HEK293 (cell line): Measurements from ENCODE around the gene SERINC4.

Experiments
- HIC1 ChIP-seq: fragments of 450-650 bp; formaldehyde crosslinking; IDR thresholded peaks from 2 replicates; pipeline ENCODE4 v1.5.1; 2016; ENCODE audit warnings: missing biosample characterization, missing genetic modification characterization
- HOXC10 ChIP-seq: sonication (generic); formaldehyde crosslinking; IDR thresholded peaks from 2 replicates; pipeline ENCODE4 v1.8.1; 2023; ENCODE audit warnings: mild to moderate bottlenecking, missing genetic modification reagents
- INSM2 ChIP-seq: fragments of 450-650 bp; formaldehyde crosslinking; IDR thresholded peaks from 2 replicates; pipeline ENCODE4 v1.5.1; 2016; ENCODE audit warnings: missing biosample characterization, missing genetic modification characterization
- MEIS1 ChIP-seq: sonication (generic); formaldehyde crosslinking; IDR thresholded peaks from 2 replicates; pipeline ENCODE4 v1.8.1; 2022; ENCODE audit warnings: missing genetic modification reagents, mild to moderate bottlenecking, borderline replicate concordance
- PRDM1 ChIP-seq: fragments of 450-650 bp; formaldehyde crosslinking; IDR thresholded peaks from 2 replicates; pipeline ENCODE4; 2016; ENCODE audit warnings: missing biosample characterization, missing genetic modification characterization
- SP7 ChIP-seq: fragments of 450-650 bp; formaldehyde crosslinking; IDR thresholded peaks from 2 replicates; pipeline ENCODE4 v1.5.1; 2016; ENCODE audit warnings: missing biosample characterization, missing genetic modification characterization
- ZBTB11 ChIP-seq: fragments of 450-650 bp; formaldehyde crosslinking; conservative IDR thresholded peaks from 2 replicates; pipeline ENCODE4 v1.5.1; 2016; ENCODE audit warnings: low read depth, missing biosample characterization, missing genetic modification characterization
- ZFP37 ChIP-seq: fragments of 450-650 bp; formaldehyde crosslinking; IDR thresholded peaks from 2 replicates; pipeline ENCODE4 v1.5.1; 2016; ENCODE audit warnings: missing biosample characterization, missing genetic modification characterization
- ZNF2 ChIP-seq: fragments of 450-650 bp; formaldehyde crosslinking; IDR thresholded peaks from 2 replicates; pipeline ENCODE4 v1.5.1; 2016; ENCODE audit warnings: missing biosample characterization, missing genetic modification characterization
- ZNF248 ChIP-seq: fragments of 450-650 bp; formaldehyde crosslinking; IDR thresholded peaks from 2 replicates; pipeline ENCODE4 v1.5.1; 2017; ENCODE audit warnings: missing biosample characterization, missing genetic modification characterization
- ZNF335 ChIP-seq: fragments of 450-650 bp; formaldehyde crosslinking; conservative IDR thresholded peaks from 2 replicates; pipeline ENCODE4 v1.5.1; 2016; ENCODE audit warnings: missing biosample characterization, missing genetic modification characterization
- ZNF433 ChIP-seq: fragments of 450-650 bp; formaldehyde crosslinking; IDR thresholded peaks from 2 replicates; pipeline ENCODE4 v1.5.1; 2016; ENCODE audit warnings: missing biosample characterization, missing genetic modification characterization, low read depth
- ZNF530 ChIP-seq: fragments of 450-650 bp; formaldehyde crosslinking; IDR thresholded peaks from 2 replicates; pipeline ENCODE4 v1.5.1; 2016; ENCODE audit warnings: low read depth, missing biosample characterization, missing genetic modification characterization
- ZNF561 ChIP-seq: fragments of 450-650 bp; IDR thresholded peaks from 2 replicates; pipeline ENCODE4 v1.5.1; 2018; ENCODE audit warnings: missing biosample characterization, missing genetic modification characterization, borderline replicate concordance
- ZNF785 ChIP-seq: fragments of 450-650 bp; formaldehyde crosslinking; IDR thresholded peaks from 2 replicates; pipeline ENCODE4 v1.5.1; 2016; ENCODE audit warnings: missing biosample characterization, missing genetic modification characterization
- ZSCAN30 ChIP-seq: fragments of 450-650 bp; IDR thresholded peaks from 2 replicates; pipeline ENCODE4 v1.5.1; 2018; ENCODE audit warnings: missing biosample characterization, mild to moderate bottlenecking, missing genetic modification characterization, moderate library complexity
- ZSCAN4 ChIP-seq: fragments of 450-650 bp; formaldehyde crosslinking; IDR thresholded peaks from 2 replicates; pipeline ENCODE4 v1.5.1; 2017; ENCODE audit warnings: missing biosample characterization, missing genetic modification characterization
- TF ChIP-seq, protein P1 (sequence below): fragments of 450-650 bp; formaldehyde crosslinking; IDR thresholded peaks from 2 replicates; pipeline ENCODE4 v1.5.1; 2017; ENCODE audit warnings: missing biosample characterization, mild to moderate bottlenecking, missing genetic modification characterization, moderate library complexity
- TF ChIP-seq, protein P2 (sequence below): fragments of 450-650 bp; formaldehyde crosslinking; IDR thresholded peaks from 2 replicates; pipeline ENCODE4; 2016; ENCODE audit warnings: missing biosample characterization, missing genetic modification characterization
- TF ChIP-seq, protein P3 (sequence below): fragments of 450-650 bp; formaldehyde crosslinking; IDR thresholded peaks from 2 replicates; pipeline ENCODE4 v1.5.1; 2016; ENCODE audit warnings: missing biosample characterization, missing genetic modification characterization, borderline replicate concordance
- TF ChIP-seq, protein P4 (sequence below): fragments of 450-650 bp; formaldehyde crosslinking; IDR thresholded peaks from 2 replicates; pipeline ENCODE4 v1.5.1; 2016; ENCODE audit warnings: missing biosample characterization, missing genetic modification characterization

The SERINC4 gene

GRCh38 chr15:43800286-43801141 is 494 bp upstream of the SERINC4 start, which contains the start of gene HYPK (continued):
- TF ChIP-seq, protein P1, sequence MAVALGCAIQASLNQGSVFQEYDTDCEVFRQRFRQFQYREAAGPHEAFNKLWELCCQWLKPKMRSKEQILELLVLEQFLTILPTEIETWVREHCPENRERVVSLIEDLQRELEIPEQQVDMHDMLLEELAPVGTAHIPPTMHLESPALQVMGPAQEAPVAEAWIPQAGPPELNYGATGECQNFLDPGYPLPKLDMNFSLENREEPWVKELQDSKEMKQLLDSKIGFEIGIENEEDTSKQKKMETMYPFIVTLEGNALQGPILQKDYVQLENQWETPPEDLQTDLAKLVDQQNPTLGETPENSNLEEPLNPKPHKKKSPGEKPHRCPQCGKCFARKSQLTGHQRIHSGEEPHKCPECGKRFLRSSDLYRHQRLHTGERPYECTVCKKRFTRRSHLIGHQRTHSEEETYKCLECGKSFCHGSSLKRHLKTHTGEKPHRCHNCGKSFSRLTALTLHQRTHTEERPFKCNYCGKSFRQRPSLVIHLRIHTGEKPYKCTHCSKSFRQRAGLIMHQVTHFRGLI (tag by site-specific recombination): peak; percentile 43; the same call in 1 of the 2 replicates
- TF ChIP-seq PRDM1 (tag by site-specific recombination) (no peak), ZNF248 (tag by site-specific recombination) (no peak), ZNF335 (tag by site-specific recombination) (peak; percentile 62), ZNF2 (tag by site-specific recombination) (peak; percentile 81; the same call in 1 of the 2 replicates), ZFP37 (tag by site-specific recombination) (peak; percentile 8; the same call in 1 of the 2 replicates), ZNF785 (no peak), MEIS1 (CRISPR knock-in tag) (no peak), HOXC10 (CRISPR knock-in tag) (no peak), ZSCAN30 (tag by site-specific recombination) (0 out of 2 replicates have a peak, but pooled peaks have one; percentile 13), HIC1 (tag by site-specific recombination) (no peak), ZSCAN4 (tag by site-specific recombination) (0 out of 2 replicates have a peak, but pooled peaks have one; percentile 23), INSM2 (tag by site-specific recombination) (no peak; the same call in 1 of the 2 replicates), ZBTB11 (tag by site-specific recombination) (peak; percentile 75), ZNF561 (tag by site-specific recombination) (no peak), ZNF433 (tag by site-specific recombination) (no peak), ZNF530 (no peak), SP7 (tag by site-specific recombination) (peak; percentile 73; the same call in 1 of the 2 replicates)
- TF ChIP-seq, protein P2, sequence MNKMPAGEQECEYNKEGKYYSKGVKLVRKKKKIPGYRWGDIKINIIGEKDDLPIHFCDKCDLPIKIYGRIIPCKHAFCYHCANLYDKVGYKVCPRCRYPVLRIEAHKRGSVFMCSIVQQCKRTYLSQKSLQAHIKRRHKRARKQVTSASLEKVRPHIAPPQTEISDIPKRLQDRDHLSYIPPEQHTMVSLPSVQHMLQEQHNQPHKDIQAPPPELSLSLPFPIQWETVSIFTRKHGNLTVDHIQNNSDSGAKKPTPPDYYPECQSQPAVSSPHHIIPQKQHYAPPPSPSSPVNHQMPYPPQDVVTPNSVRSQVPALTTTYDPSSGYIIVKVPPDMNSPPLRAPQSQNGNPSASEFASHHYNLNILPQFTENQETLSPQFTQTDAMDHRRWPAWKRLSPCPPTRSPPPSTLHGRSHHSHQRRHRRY (tag by site-specific recombination): no peak
- TF ChIP-seq, protein P3, sequence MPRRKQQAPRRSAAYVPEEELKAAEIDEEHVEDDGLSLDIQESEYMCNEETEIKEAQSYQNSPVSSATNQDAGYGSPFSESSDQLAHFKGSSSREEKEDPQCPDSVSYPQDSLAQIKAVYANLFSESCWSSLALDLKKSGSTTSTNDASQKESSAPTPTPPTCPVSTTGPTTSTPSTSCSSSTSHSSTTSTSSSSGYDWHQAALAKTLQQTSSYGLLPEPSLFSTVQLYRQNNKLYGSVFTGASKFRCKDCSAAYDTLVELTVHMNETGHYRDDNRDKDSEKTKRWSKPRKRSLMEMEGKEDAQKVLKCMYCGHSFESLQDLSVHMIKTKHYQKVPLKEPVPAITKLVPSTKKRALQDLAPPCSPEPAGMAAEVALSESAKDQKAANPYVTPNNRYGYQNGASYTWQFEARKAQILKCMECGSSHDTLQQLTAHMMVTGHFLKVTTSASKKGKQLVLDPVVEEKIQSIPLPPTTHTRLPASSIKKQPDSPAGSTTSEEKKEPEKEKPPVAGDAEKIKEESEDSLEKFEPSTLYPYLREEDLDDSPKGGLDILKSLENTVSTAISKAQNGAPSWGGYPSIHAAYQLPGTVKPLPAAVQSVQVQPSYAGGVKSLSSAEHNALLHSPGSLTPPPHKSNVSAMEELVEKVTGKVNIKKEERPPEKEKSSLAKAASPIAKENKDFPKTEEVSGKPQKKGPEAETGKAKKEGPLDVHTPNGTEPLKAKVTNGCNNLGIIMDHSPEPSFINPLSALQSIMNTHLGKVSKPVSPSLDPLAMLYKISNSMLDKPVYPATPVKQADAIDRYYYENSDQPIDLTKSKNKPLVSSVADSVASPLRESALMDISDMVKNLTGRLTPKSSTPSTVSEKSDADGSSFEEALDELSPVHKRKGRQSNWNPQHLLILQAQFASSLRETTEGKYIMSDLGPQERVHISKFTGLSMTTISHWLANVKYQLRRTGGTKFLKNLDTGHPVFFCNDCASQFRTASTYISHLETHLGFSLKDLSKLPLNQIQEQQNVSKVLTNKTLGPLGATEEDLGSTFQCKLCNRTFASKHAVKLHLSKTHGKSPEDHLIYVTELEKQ: no peak
- TF ChIP-seq, protein P4, sequence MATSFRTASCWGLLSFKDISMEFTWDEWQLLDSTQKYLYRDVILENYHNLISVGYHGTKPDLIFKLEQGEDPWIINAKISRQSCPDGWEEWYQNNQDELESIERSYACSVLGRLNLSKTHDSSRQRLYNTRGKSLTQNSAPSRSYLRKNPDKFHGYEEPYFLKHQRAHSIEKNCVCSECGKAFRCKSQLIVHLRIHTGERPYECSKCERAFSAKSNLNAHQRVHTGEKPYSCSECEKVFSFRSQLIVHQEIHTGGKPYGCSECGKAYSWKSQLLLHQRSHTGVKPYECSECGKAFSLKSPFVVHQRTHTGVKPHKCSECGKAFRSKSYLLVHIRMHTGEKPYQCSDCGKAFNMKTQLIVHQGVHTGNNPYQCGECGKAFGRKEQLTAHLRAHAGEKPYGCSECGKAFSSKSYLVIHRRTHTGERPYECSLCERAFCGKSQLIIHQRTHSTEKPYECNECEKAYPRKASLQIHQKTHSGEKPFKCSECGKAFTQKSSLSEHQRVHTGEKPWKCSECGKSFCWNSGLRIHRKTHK (tag by site-specific recombination): no peak
